Lung (tissue), 12 donors: ENCODE measurements around the gene RABGAP1L. TPM values are rescaled to one million over a fixed set of nuclear protein-coding genes. Genes with fewer than 3 reads are reported as not detected.

Experiments
- ATAC-seq: fragments of 200-7000 bp; cut with Tn5 transposase; one replicate; pipeline ENCODE4 v1.9.1; 2020; ENCODE audit warnings: moderate number of reproducible peaks; ENCODE audit not compliant: insufficient read depth, low FRiP score
- DNase-seq, 3 donors: peaks; one replicate each; pipeline ENCODE4 v3.0.0-alpha.2; 2013 to 2017
- H3K27ac ChIP-seq, 2 donors: one replicate each; pipeline ENCODE4 v1.5.1; 2013; ENCODE audit warnings: mild to moderate bottlenecking in 2 of 2, moderate library complexity in 2 of 2, control low read depth in 1 of 2, inconsistent platforms in 1 of 2, low read depth in 1 of 2, low read length in 1 of 2
- H3K27me3 ChIP-seq, 3 donors: one replicate each; pipeline ENCODE4 v1.5.1; 2013; ENCODE audit warnings: low read length in 2 of 3; ENCODE audit not compliant: control insufficient read depth in 3 of 3, insufficient read depth in 3 of 3
- H3K36me3 ChIP-seq, 4 donors: one replicate each; pipeline ENCODE4 v1.5.1; 2013; ENCODE audit warnings: low read length in 4 of 4, mild to moderate bottlenecking in 1 of 4, moderate library complexity in 1 of 4; ENCODE audit not compliant: control insufficient read depth in 4 of 4, insufficient read depth in 4 of 4
- H3K4me1 ChIP-seq, 5 donors: one replicate each; pipeline ENCODE4 v1.5.1; 2013; ENCODE audit warnings: low read length in 5 of 5, mild to moderate bottlenecking in 2 of 5, moderate library complexity in 1 of 5; ENCODE audit not compliant: control insufficient read depth in 5 of 5, insufficient read depth in 5 of 5
- H3K4me3 ChIP-seq: one replicate; pipeline ENCODE4 v1.5.1; 2013; ENCODE audit warnings: mild to moderate bottlenecking, control low read depth, moderate library complexity
- H3K9ac ChIP-seq, 2 donors: one replicate each; pipeline ENCODE4 v1.5.1; 2013; ENCODE audit warnings: low read length in 2 of 2, control low read depth in 1 of 2; ENCODE audit not compliant: insufficient read depth in 1 of 2
- H3K9me3 ChIP-seq, 4 donors: one replicate each; pipeline ENCODE4 v1.5.1; 2013; ENCODE audit warnings: low read length in 3 of 4, mild to moderate bottlenecking in 1 of 4, moderate library complexity in 1 of 4; ENCODE audit not compliant: control insufficient read depth in 4 of 4, insufficient read depth in 3 of 4
- WGBS, 2 donors: extraction: QIAGEN DNeasy Blood & Tissue Kit; methylation state at CpG; one replicate each; pipeline ENCODE4 v1.1.7; 2013; 5-methylcytosine and 5-hydroxymethylcytosine counted together
- polyA plus RNA-seq, 2 donors: library from polyadenylated mRNA; stranded (reverse); fragments of 200-250 nt; gene quantifications; one replicate each; pipeline ENCODE4 v1.2.1, GENCODE V29; 2013
- total RNA-seq, 2 donors: library from RNA; depleted of rRNA in 1 of 2; stranded (reverse); fragments of >200 nt in 1 of 2; gene quantifications; one replicate each; pipeline ENCODE4 v1.2.1, GENCODE V29; 2014 to 2021
- TF ChIP-seq, protein P1 (sequence below): IDR thresholded peaks from 2 replicates; pipeline ENCODE4 v1.5.1; 2012; ENCODE audit warnings: mild to moderate bottlenecking; ENCODE audit errors: control extremely low read depth, extremely low read depth
- donor health status: control.
- donor health status: control.
- donor health status: Bipolar disorder and iron deficiency.
- donor health status: healthy.
- donor health status: DM: yes; HTN: yes; CAD: no.

The RABGAP1L gene
- total and polyA plus RNA-seq, 4 donors: 16.0 to 123 (median 44.5) TPM

DNA sequence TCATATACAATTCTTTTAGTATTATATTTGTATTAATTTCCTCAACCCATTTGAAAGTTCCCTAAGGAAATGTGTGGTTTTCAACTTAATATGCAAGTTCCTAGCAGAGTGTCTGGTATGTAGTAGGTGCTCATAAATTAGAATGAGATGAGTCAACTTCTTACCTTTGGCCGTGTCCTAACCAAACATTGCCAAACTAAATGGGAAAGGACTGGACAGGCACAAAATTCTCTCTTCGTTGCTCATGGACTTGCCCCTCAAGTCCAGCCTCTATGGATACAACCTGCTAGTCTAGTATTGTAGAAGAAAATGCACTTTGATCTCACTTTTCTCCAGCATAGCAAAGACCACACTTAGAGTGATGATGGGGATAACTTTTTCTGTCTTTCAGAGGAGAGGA lies 875.5 kb downstream of the RABGAP1L start:
- no peak for ATAC-seq
- TF ChIP-seq, protein P1, sequence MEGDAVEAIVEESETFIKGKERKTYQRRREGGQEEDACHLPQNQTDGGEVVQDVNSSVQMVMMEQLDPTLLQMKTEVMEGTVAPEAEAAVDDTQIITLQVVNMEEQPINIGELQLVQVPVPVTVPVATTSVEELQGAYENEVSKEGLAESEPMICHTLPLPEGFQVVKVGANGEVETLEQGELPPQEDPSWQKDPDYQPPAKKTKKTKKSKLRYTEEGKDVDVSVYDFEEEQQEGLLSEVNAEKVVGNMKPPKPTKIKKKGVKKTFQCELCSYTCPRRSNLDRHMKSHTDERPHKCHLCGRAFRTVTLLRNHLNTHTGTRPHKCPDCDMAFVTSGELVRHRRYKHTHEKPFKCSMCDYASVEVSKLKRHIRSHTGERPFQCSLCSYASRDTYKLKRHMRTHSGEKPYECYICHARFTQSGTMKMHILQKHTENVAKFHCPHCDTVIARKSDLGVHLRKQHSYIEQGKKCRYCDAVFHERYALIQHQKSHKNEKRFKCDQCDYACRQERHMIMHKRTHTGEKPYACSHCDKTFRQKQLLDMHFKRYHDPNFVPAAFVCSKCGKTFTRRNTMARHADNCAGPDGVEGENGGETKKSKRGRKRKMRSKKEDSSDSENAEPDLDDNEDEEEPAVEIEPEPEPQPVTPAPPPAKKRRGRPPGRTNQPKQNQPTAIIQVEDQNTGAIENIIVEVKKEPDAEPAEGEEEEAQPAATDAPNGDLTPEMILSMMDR: no peak
- Histone ChIP-seq H3K9me3 (no peaks in the 10 kb centered on the region), H3K36me3 (no peaks in the 10 kb centered on the region), H3K4me1 (no peaks in the 10 kb centered on the region), H3K27me3 (no peaks in the 10 kb centered on the region), H3K9ac (no peak overlapping the region), H3K4me3 (no peak overlapping the region), H3K27ac (no peak overlapping the region)
- no peak for DNase-seq
- WGBS, 2 donors: 77 to 88% methylated on average over 2 of the region's 2 CpGs

DNA sequence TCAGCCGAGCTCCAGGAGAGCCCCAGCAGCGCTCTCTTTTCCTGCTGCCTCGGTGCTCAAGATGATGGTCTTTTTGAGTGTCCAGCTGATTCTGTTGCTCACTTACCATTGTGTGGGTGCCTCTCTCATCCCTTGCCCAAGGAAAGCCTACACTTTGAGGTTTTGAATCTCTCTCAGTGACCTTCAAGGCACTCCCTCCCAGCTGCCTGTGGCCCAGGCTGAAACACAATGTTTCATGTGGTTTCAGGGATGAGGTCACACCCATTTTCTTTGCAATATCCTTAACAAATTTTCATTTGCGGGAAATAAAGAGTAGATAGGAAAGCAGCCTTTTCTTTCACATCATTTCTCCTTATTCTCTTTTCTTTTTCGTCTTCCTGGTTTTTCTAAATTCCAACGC lies 876.5 kb downstream of the RABGAP1L start:
- H3K9me3 ChIP-seq: no peaks in the 10 kb centered on the region
- DNase-seq (no peak), ATAC-seq (no peak)
- H3K9ac ChIP-seq: no peak overlapping the region
- no peak overlapping the region for H3K4me3 ChIP-seq
- H3K4me1 ChIP-seq: no peaks in the 10 kb centered on the region
- H3K27me3 ChIP-seq: no peaks in the 10 kb centered on the region
- 90 to 91% methylated on average over 6 of the region's 6 CpGs for WGBS, 2 donors
- H3K36me3 ChIP-seq: no peaks in the 10 kb centered on the region
- H3K27ac ChIP-seq: no peak overlapping the region
- TF ChIP-seq, protein P1: no peak

DNA sequence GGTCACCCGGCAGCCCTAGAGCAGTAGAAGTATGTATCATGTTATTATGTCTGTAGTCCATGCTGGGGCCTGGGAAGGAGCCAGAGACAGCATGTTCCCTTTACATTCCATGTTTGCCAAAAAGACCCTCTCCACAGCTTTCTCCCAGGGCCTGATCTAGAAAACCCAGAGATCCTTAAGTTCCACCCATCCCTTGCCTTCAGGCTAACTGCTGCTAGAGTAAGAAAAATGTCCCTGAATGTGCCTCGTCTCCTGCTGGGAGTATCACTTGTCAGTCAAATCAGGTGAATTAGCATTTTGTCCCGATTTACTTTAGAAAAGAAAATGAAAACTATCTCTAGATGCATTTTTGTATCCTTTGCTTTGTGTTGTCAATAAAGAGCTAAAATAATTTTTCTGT lies 877.2 kb downstream of the RABGAP1L start:
- WGBS, 2 donors: 67 to 79% methylated on average over 3 of the region's 3 CpGs
- no peaks in the 10 kb centered on the region for H3K4me1 ChIP-seq
- DNase-seq (no peak), ATAC-seq (no peak)
- no peaks in the 10 kb centered on the region for H3K36me3 ChIP-seq
- H3K4me3 ChIP-seq: no peak overlapping the region
- no peak overlapping the region for H3K27ac ChIP-seq
- no peak overlapping the region for H3K9ac ChIP-seq
- H3K9me3 ChIP-seq: no peaks in the 10 kb centered on the region
- TF ChIP-seq, protein P1: no peak
- no peaks in the 10 kb centered on the region for H3K27me3 ChIP-seq

DNA sequence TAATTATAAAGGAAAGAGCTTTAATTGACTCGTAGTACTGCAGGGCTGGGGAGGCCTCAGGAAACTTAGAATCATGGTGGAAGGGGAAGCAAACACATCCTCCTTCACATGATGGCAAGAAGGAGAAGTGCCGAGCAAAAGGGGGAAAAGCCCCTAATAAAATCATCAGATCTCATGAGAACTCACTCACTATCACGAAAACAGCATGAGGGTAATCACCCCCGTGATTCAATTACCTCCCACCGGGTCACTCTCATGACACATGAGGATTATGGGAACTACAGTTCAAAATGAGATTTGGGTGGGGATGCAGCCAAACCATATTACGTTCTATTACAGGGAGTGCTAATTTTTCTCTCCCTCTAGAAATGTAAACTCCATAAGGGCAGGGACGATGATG lies 878.1 kb downstream of the RABGAP1L start:
- no peaks in the 10 kb centered on the region for H3K27me3 ChIP-seq
- no peaks in the 10 kb centered on the region for H3K36me3 ChIP-seq
- H3K27ac ChIP-seq: no peak overlapping the region
- TF ChIP-seq, protein P1: no peak
- WGBS, 2 donors: 56 to 68% methylated on average over 7 of the region's 7 CpGs
- H3K9me3 ChIP-seq: no peaks in the 10 kb centered on the region
- ATAC-seq: no peak
- no peak overlapping the region for H3K4me3 ChIP-seq
- no peaks in the 10 kb centered on the region for H3K4me1 ChIP-seq
- H3K9ac ChIP-seq: no peak overlapping the region
- no peak for DNase-seq
